SK-N-SH (cell line): ENCODE data around the gene CDH16. TPM values are rescaled to one million over a fixed set of nuclear protein-coding genes. Genes with fewer than 3 reads are reported as not detected.
A peak's percentile ranks its signal among the peaks of the same experiment; 100 is the strongest.

Experiments
- CTCF ChIA-PET: fragments of 300-600, 350-600 bp; formaldehyde crosslinking; extraction: SDS; loops from one replicate; lab custom pipeline; 2021; lab: Yijun Ruan, JAX
- POLR2A ChIA-PET: fragments of 350-600 bp; sonication (Branson Sonifier 250); formaldehyde crosslinking; extraction: SDS; loops from one replicate; lab custom pipeline; 2020; ENCODE audit warnings: antibody characterized with exemption, inconsistent platforms; lab: Yijun Ruan, JAX
- DNase-seq: peaks from one replicate; pipeline ENCODE4 v3.0.0; 2012
- H2AFZ ChIP-seq: fragments of 200-600 bp; sonication (generic); 2 replicates; pipeline ENCODE4 v1.8.1; 2016; ENCODE audit warnings: antibody characterized with exemption, mild to moderate bottlenecking, low read depth
- H3F3A ChIP-seq: fragments of 200-600 bp; sonication (generic); replicated peaks from 2 replicates; pipeline ENCODE3; 2016; ENCODE audit warnings: antibody characterized with exemption, mild to moderate bottlenecking; ENCODE audit not compliant: insufficient read depth
- H3K27ac ChIP-seq, 2 experiments: fragments of 200-500 bp in 1 of 2; fragments of 200-600 bp in 1 of 2; sonication (Bioruptor generic) in 1 of 2; sonication (generic), shearing (Covaris generic) in 1 of 2; 2 replicates each; pipeline versions ENCODE4 v1.5.1 to v1.6.1; 2014 to 2016; ENCODE audit warnings: low read depth in 2 of 2, inconsistent platforms in 1 of 2, low read length in 1 of 2, mild to moderate bottlenecking in 1 of 2, mixed read lengths in 1 of 2
- H3K27me3 ChIP-seq: fragments of 200-600 bp; sonication (generic), shearing (Covaris generic); 2 replicates; pipeline ENCODE4 v1.6.1; 2016; ENCODE audit warnings: mixed run types; ENCODE audit not compliant: insufficient read depth
- H3K36me3 ChIP-seq, 2 experiments: fragments of 200-500 bp in 1 of 2; fragments of 200-600 bp in 1 of 2; sonication (Bioruptor generic) in 1 of 2; sonication (generic) in 1 of 2; replicated peaks in 1 of 2; 2 replicates each; pipeline versions ENCODE3 to v1.5.1; 2014 to 2016; ENCODE audit warnings: low read length in 1 of 2, mild to moderate bottlenecking in 1 of 2; ENCODE audit not compliant: insufficient read depth in 2 of 2, control insufficient read depth in 1 of 2
- H3K4me1 ChIP-seq, 2 experiments: fragments of 200-500 bp in 1 of 2; fragments of 200-600 bp in 1 of 2; sonication (Bioruptor generic) in 1 of 2; sonication (generic), shearing (Covaris generic) in 1 of 2; 2 replicates each; pipeline versions ENCODE4 v1.5.1 to v1.6.1; 2014 to 2016; ENCODE audit warnings: low read depth in 1 of 2, low read length in 1 of 2, mixed run types in 1 of 2; ENCODE audit not compliant: insufficient read depth in 2 of 2, control insufficient read depth in 1 of 2
- H3K4me2 ChIP-seq: fragments of 200-600 bp; sonication (generic), shearing (Covaris generic); 2 replicates; pipeline ENCODE4 v1.6.1; 2017; ENCODE audit warnings: mixed run types
- H3K4me3 ChIP-seq, 2 experiments: fragments of 200-500 bp in 1 of 2; fragments of 200-600 bp in 1 of 2; sonication (Bioruptor generic) in 1 of 2; sonication (generic), shearing (Covaris generic) in 1 of 2; 2 replicates each; pipeline versions ENCODE4 v1.5.1 to v1.8.1; 2014 to 2016; ENCODE audit warnings: low read depth in 2 of 2, inconsistent platforms in 1 of 2, low read length in 1 of 2, mild to moderate bottlenecking in 1 of 2, mixed read lengths in 1 of 2, moderate library complexity in 1 of 2
- H3K79me2 ChIP-seq: fragments of 200-600 bp; sonication (generic); 2 replicates; pipeline ENCODE4 v1.8.1; 2017; ENCODE audit warnings: mild to moderate bottlenecking; ENCODE audit not compliant: insufficient read depth
- H3K9ac ChIP-seq: fragments of 200-600 bp; sonication (generic); 2 replicates; pipeline ENCODE4 v1.6.1; 2017; ENCODE audit warnings: mixed run types
- H3K9me2 ChIP-seq: fragments of 200-600 bp; sonication (generic); 2 replicates; pipeline ENCODE4 v1.6.1; 2017; ENCODE audit warnings: mixed run types
- H3K9me3 ChIP-seq: fragments of 200-600 bp; sonication (generic); 2 replicates; pipeline ENCODE4 v1.6.1; 2017; ENCODE audit warnings: mixed run types, mild to moderate bottlenecking, moderate library complexity
- H4K20me1 ChIP-seq: fragments of 200-600 bp; sonication (generic); 2 replicates; pipeline ENCODE4 v1.6.1; 2017; ENCODE audit warnings: mild to moderate bottlenecking, mixed run types; ENCODE audit not compliant: insufficient read depth
- ELF1 ChIP-seq: IDR thresholded peaks from 2 replicates; pipeline ENCODE4 v1.4.0; 2012
- EP300 ChIP-seq, 2 experiments: IDR thresholded peaks; 2 replicates each; pipeline versions ENCODE4 v1.4.0 to v1.6.1; 2012; ENCODE audit warnings: borderline replicate concordance in 1 of 2, low read depth in 1 of 2, low read length in 1 of 2
- FOXM1 ChIP-seq: IDR thresholded peaks from 2 replicates; pipeline ENCODE4 v1.4.0; 2012; ENCODE audit warnings: low read depth, mild to moderate bottlenecking
- GABPA ChIP-seq: IDR thresholded peaks from 2 replicates; pipeline ENCODE4 v1.4.0; 2012; ENCODE audit warnings: low read depth, mild to moderate bottlenecking
- GATA2 ChIP-seq: sonication (generic); formaldehyde crosslinking; IDR thresholded peaks from 2 replicates; pipeline ENCODE4 v1.5.0; 2020; ENCODE audit warnings: mild to moderate bottlenecking, missing genetic modification reagents
- IRF3 ChIP-seq: fragments of 150-350 bp; IDR thresholded peaks from 2 replicates; pipeline ENCODE4 v1.6.1; 2016; ENCODE audit warnings: mild to moderate bottlenecking, low read depth, low read length
- MAX ChIP-seq: IDR thresholded peaks from 2 replicates; pipeline ENCODE4 v1.4.0; 2012; ENCODE audit warnings: low read depth
- MXI1 ChIP-seq: IDR thresholded peaks from 2 replicates; pipeline ENCODE4 v1.6.1; 2012; ENCODE audit warnings: mild to moderate bottlenecking, low read depth, low read length, improper control_type of control experiment
- NRF1 ChIP-seq: IDR thresholded peaks from 2 replicates; pipeline ENCODE4 v1.6.1; 2012; ENCODE audit warnings: low read depth, mild to moderate bottlenecking, low read length
- POLR2AphosphoS5 ChIP-seq: IDR thresholded peaks from 2 replicates; pipeline ENCODE4 v1.6.1; 2012; ENCODE audit warnings: low read depth, low read length
- RAD21 ChIP-seq: IDR thresholded peaks from 2 replicates; pipeline ENCODE4 v1.6.1; 2012; ENCODE audit warnings: mild to moderate bottlenecking, low read length
- RCOR1 ChIP-seq: fragments of 150-350 bp; IDR thresholded peaks from 2 replicates; pipeline ENCODE4 v1.6.1; 2017; ENCODE audit warnings: antibody characterized with exemption, low read length
- RFX5 ChIP-seq: IDR thresholded peaks from 2 replicates; pipeline ENCODE4 v1.6.1; 2012; ENCODE audit warnings: mild to moderate bottlenecking, improper control_type of control experiment, low read length
- SMC3 ChIP-seq: IDR thresholded peaks from 2 replicates; pipeline ENCODE4 v1.6.1; 2012; ENCODE audit warnings: low read depth, low read length, improper control_type of control experiment
- YY1 ChIP-seq: IDR thresholded peaks from 2 replicates; pipeline ENCODE4 v1.4.0; 2012; ENCODE audit warnings: low read depth, mild to moderate bottlenecking
- WGBS: methylation state at CpG from one replicate; pipeline ENCODE4 v1.1.6; 2017; ENCODE audit warnings: low lambda C conversion rate; 5-methylcytosine and 5-hydroxymethylcytosine counted together
- polyA plus RNA-seq, 3 experiments: library from polyadenylated mRNA; depleted of rRNA; stranded (reverse); fragments of >200 nt; gene quantifications; 2 replicates each; pipeline ENCODE4 v1.2.3, GENCODE V29; 2012

CDH16 gene
- polyA plus RNA-seq, 1 of the 3 experiments (the other 2 are of a cell fraction), result not detected

- no peak for TF ChIP-seq POLR2AphosphoS5
- TF ChIP-seq YY1, result no peak
- TF ChIP-seq FOXM1, result no peak
- no peak for TF ChIP-seq ELF1
- no peaks in the 10 kb centered on the region for H3K27me3 ChIP-seq
- no peaks in the 10 kb centered on the region for H4K20me1 ChIP-seq
- H3K9ac ChIP-seq, result no peak overlapping the region
- H3F3A ChIP-seq, result peaks cover 3% of the 10 kb centered on the region
- DNase-seq, result peak; percentile 16
- ChIA-PET POLR2A (interaction anchor here (0.9 kb wide), 1 partner anchor 28 kb away, joined by 3 read pairs; no protein-coding TSS in a partner anchor), CTCF (interaction anchor here (1.1 to 4.9 kb wide), 7 partner anchors 7 to 35 kb away, joined by 3 to 41 read pairs (median 5); no protein-coding TSS in a partner anchor)
- no peaks in the 10 kb centered on the region for H3K9me2 ChIP-seq
- no peaks in the 10 kb centered on the region for H3K9me3 ChIP-seq
- no peak overlapping the region for H2AFZ ChIP-seq
- no peak overlapping the region for H3K4me2 ChIP-seq
- no peak overlapping the region for H3K4me3 ChIP-seq
- WGBS, result 88% methylated on average over 14 of the region's 14 CpGs
- H3K79me2 ChIP-seq, result no peaks in the 10 kb centered on the region
- peaks cover 19% of the 10 kb centered on the region in 2 experiments for H3K4me1 ChIP-seq
- H3K36me3 ChIP-seq, result no peaks in the 10 kb centered on the region
- H3K27ac ChIP-seq, result no peak overlapping the region
These were observed 15.8 kb downstream of the CDH16 start for GRCh38 chr16:66902648-66903543.

- Histone ChIP-seq H3K4me3 (no peak overlapping the region), H3K9me2 (no peaks in the 10 kb centered on the region), H4K20me1 (no peaks in the 10 kb centered on the region), H3K27ac (no peak overlapping the region), H3K9ac (no peak overlapping the region), H3K36me3 (no peaks in the 10 kb centered on the region), H3K4me2 (no peak overlapping the region), H3K27me3 (no peaks in the 10 kb centered on the region), H3K79me2 (no peaks in the 10 kb centered on the region)
- WGBS, result 93% methylated on average over 10 of the region's 10 CpGs
- POLR2A ChIA-PET, result no interaction called here
- DNase-seq, result no peak
- TF ChIP-seq RCOR1 (no peak), RFX5 (no peak), IRF3 (no peak), POLR2AphosphoS5 (no peak), RAD21 (no peak), ELF1 (no peak), EP300 (IDR thresholded peaks at IDR 0.05; ENCODE audit: borderline replicate concordance in 1 of 2, low read depth in 1 of 2, low read length in 1 of 2) (no peak), GABPA (no peak), NRF1 (no peak), MXI1 (no peak), MAX (no peak), SMC3 (no peak), GATA2 (CRISPR knock-in tag) (no peak)
- TF ChIP-seq, all 33 proteins: peak for 0
- Histone ChIP-seq H3F3A (peaks cover 3% of the 10 kb centered on the region), H3K9me3 (no peaks in the 10 kb centered on the region), H2AFZ (no peak overlapping the region), H3K4me1 (peaks cover 19% of the 10 kb centered on the region in 2 experiments)
- CTCF ChIA-PET, result interaction anchor here (1.1 to 2.6 kb wide), 5 partner anchors 8 to 249 kb away, joined by 3 to 10 read pairs (median 5); partner anchors contain the start of gene B3GNT9
These were observed 17.1 kb downstream of the CDH16 start for GRCh38 chr16:66901626-66902025.
